Skeletal muscle tissue (tissue), 4 donors: ENCODE data around the gene CSRP1. TPM values are rescaled to one million over a fixed set of nuclear protein-coding genes. Genes with fewer than 3 reads are reported as not detected.

Experiments used
- H3K27ac ChIP-seq: one replicate; pipeline ENCODE4 v1.7.0; 2013; ENCODE audit warnings: mild to moderate bottlenecking, low read depth, low read length, inconsistent platforms
- H3K27me3 ChIP-seq, 3 donors: one replicate each; pipeline ENCODE4 v1.7.0; 2013; ENCODE audit warnings: low read length in 3 of 3; ENCODE audit not compliant: control insufficient read depth in 3 of 3, insufficient read depth in 3 of 3
- H3K36me3 ChIP-seq, 3 donors: one replicate each; pipeline ENCODE4 v1.7.0; 2013; ENCODE audit warnings: low read length in 3 of 3; ENCODE audit not compliant: control insufficient read depth in 3 of 3, insufficient read depth in 3 of 3
- H3K4me1 ChIP-seq, 3 donors: one replicate each; pipeline ENCODE4 v1.7.0; 2013; ENCODE audit warnings: low read length in 3 of 3, mild to moderate bottlenecking in 3 of 3; ENCODE audit not compliant: control insufficient read depth in 3 of 3, insufficient read depth in 3 of 3
- H3K4me3 ChIP-seq, 3 donors: one replicate each; pipeline ENCODE4 v1.7.0; 2013; ENCODE audit warnings: low read length in 3 of 3
- H3K9ac ChIP-seq, 3 donors: one replicate each; pipeline ENCODE4 v1.7.0; 2013; ENCODE audit warnings: low read length in 3 of 3, mild to moderate bottlenecking in 3 of 3, moderate library complexity in 2 of 3, low read depth in 1 of 3
- H3K9me3 ChIP-seq, 3 donors: one replicate each; pipeline ENCODE4 v1.7.0; 2013; ENCODE audit warnings: low read length in 3 of 3; ENCODE audit not compliant: control insufficient read depth in 3 of 3
- total RNA-seq: library from RNA; depleted of rRNA; stranded (reverse); fragments of >200 nt; gene quantifications from one replicate; pipeline ENCODE4 v1.2.3, GENCODE V29; 2014
- donor health status: Osteomylitis.

CSRP1 gene
- total RNA-seq, 1 donor from 2014 or later: 42.8 TPM

DNA sequence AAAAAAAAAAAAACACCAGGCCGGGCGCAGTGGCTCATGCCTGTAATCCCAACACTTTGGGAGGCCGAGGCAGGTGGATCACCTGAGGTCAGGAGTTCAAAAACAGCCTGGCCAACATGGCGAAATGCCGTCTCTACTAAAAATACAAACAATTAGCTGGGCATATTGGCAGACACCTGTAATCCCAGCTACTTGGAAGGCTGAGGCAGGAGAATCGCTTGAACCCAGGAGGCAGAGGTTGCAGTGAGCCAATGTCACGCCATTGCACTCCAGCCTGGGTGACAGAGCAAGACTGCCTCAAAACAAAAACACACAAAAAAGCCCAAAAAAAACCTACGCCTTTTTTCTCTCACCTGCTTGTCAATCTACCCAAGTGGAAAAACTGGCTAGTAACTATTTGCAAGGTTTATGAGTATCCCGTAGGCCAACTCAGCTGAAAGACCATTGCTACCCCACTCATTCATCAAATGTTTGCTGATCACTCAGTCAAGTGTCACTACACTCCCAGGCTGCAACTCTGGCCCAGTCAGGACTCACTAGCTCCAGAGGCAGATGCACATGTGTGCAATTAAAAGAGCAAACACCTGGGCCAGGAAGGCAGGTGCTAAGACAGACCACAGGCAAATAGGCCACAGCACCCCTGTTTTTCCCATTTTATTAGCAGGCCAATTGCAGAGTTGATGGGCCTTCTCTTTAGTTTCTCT, 2.0 kb downstream of the CSRP1 start:
- H3K36me3 ChIP-seq: peaks cover 0 to 2% (median 0%) of the 10 kb centered on the region in 3 donors
- H3K27me3 ChIP-seq: no peaks in the 10 kb centered on the region
- peak overlapping the region; percentile 78 for H3K27ac ChIP-seq
- peak overlapping the region; percentile 45 to 92 (median 83) for H3K9ac ChIP-seq
- H3K9me3 ChIP-seq: no peaks in the 10 kb centered on the region
- peak overlapping the region; percentile 29 to 83 (median 60) for H3K4me3 ChIP-seq
- H3K4me1 ChIP-seq: peaks cover 43 to 55% (median 51%) of the 10 kb centered on the region in 3 donors

DNA sequence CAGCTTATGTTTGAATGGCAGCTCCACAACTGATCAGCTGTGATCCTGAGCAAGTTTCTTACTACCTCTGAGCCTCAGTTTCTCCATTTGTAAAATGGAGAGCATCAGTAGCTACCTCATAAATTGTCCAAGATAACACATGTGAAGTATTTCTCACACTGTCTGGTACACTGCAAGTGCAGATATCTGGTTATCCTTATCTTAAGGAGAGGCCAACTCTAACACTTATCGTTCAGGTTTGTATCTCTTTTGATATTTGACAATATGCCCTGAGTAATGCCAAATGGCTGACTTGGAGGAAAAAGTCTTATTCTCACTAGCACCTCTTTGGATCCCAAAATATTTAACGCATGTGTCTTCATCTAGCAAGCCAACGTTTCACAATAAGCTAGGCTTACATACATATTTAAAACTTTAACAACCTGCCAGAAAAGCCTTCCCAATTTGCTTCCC, 2.7 kb downstream of the CSRP1 start:
- Histone ChIP-seq H3K9ac (peak overlapping the region in 2 of 3 donors; percentile 45 to 50), H3K36me3 (peaks cover 0 to 2% (median 0%) of the 10 kb centered on the region in 3 donors), H3K4me3 (peak overlapping the region in 2 of 3 donors; percentile 0 to 49), H3K27me3 (no peaks in the 10 kb centered on the region), H3K9me3 (no peaks in the 10 kb centered on the region), H3K4me1 (peaks cover 47 to 59% (median 53%) of the 10 kb centered on the region in 3 donors), H3K27ac (peak overlapping the region; percentile 78)

GRCh38 chr1:201503397-201504176, 3.3 kb downstream of the CSRP1 start:
- peak overlapping the region; percentile 78 for H3K27ac ChIP-seq
- H3K4me1 ChIP-seq: peaks cover 48 to 65% (median 56%) of the 10 kb centered on the region in 3 donors
- H3K9ac ChIP-seq: peak overlapping the region in 2 of 3 donors; percentile 45 to 60
- no peaks in the 10 kb centered on the region for H3K27me3 ChIP-seq
- peak overlapping the region in 2 of 3 donors; percentile 0 to 49 for H3K4me3 ChIP-seq
- H3K36me3 ChIP-seq: peaks cover 0 to 5% (median 2%) of the 10 kb centered on the region in 3 donors
- no peaks in the 10 kb centered on the region for H3K9me3 ChIP-seq

DNA sequence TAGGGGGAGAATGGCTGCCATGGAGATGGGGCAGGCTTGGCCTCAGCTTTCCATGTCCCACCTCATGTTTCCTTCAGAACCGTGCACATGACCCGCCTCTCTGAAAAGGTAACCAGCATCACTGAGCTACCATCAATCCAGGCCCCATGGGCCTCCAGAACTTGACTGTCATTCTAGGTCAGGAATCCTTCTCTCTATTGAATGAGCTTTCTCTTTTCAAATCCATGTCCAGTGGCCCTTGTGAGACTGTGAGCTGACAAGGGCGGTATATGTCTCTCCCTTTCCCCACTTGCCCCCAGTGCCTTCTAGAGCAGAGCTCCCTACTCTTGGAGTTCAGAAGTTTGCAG, 4.4 kb downstream of the CSRP1 start:
- no peak overlapping the region for H3K4me3 ChIP-seq
- H3K36me3 ChIP-seq: peaks cover 0 to 8% (median 2%) of the 10 kb centered on the region in 3 donors
- no peaks in the 10 kb centered on the region for H3K9me3 ChIP-seq
- H3K27me3 ChIP-seq: no peaks in the 10 kb centered on the region
- peaks cover 47 to 64% (median 62%) of the 10 kb centered on the region in 3 donors for H3K4me1 ChIP-seq
- H3K9ac ChIP-seq: peak overlapping the region in 2 of 3 donors; percentile 38 to 64
- peak overlapping the region; percentile 40 for H3K27ac ChIP-seq

DNA sequence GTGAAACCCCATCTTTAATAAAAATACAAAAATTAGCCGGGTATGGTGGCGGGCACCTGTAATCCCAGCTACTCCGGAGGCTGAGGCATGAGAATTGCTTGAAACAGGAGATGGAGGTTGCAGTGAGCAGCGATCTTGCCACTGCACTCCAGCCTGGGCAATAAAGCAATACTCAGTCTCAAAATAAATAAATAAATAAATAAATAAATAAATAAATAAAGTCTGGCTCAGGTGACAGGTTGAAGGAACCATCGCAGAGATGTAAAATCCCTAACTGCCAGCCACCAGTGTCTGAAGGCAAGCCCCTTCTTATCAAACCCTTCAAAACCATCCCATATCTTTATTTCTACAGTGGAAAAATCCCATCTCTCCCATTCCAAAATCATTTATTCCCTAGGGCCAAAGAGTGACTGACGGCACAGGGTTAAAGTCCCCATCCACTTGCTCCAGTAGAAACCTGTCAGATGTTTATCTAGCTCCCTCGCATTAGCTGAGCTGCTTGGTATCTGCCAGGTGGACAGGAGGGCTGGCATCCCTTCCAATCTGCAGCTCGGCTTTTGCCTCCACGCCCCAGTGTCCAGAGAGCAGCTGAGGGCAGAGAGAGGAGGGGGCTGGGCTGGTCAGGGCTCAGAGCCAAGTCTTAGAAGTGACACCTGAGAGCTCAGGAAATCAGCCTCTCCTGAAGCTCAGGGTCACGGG, 5.0 kb downstream of the CSRP1 start:
- H3K9me3 ChIP-seq: no peaks in the 10 kb centered on the region
- H3K36me3 ChIP-seq: peaks cover 0 to 8% (median 2%) of the 10 kb centered on the region in 3 donors
- H3K27ac ChIP-seq: peak overlapping the region; percentile 77
- H3K4me3 ChIP-seq: peak overlapping the region in 1 of 3 donors; percentile 7
- no peaks in the 10 kb centered on the region for H3K27me3 ChIP-seq
- H3K9ac ChIP-seq: peak overlapping the region in 2 of 3 donors; percentile 38 to 64
- H3K4me1 ChIP-seq: peaks cover 44 to 60% (median 58%) of the 10 kb centered on the region in 3 donors

DNA sequence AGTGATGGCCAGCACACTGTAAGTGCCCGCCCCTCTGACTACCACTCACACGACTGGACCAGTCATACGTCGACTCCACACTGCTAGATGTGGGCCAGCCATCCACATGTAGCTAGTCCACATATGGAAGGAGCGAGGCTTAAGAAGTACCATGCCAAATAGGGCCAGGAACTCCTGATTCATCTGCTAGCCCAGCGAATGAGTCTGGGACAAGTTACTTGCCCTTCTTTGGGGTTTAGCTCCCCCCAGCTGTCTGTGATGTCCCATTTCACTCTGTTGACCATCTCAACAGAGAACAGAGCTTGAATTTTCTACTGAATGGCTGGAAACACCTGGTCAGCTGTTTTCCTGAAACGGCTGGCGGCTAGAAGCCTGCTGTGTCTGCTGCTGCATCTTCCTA, 5.8 kb downstream of the CSRP1 start:
- H3K9ac ChIP-seq: peak overlapping the region in 1 of 3 donors; percentile 57

DNA sequence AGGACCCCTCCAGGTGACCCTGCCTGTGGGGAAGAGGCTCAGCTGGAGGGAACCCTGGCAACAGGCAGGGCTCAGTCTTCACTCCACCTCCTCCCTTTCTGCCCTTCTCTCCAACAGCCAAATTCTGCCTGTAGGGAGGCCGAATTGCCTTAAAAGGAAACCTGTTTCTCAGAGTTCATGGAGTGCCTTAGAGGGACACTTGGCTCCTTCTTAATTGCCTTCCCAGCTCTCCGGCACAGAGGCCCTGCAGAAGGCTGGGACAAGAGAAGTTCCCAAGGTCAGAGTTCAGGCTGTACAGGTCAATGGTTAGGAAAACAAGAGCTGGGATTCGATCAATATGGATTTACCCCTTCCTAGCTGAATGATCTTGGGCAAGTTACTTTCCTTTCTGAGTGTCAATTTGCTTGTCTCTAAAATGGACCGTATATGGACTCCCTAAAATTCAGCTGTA, 6.2 kb downstream of the CSRP1 start:
- peak overlapping the region in 1 of 3 donors; percentile 33 for H3K9ac ChIP-seq
- H3K36me3 ChIP-seq: peaks cover 0 to 8% (median 2%) of the 10 kb centered on the region in 3 donors
- H3K4me1 ChIP-seq: peaks cover 46 to 61% (median 58%) of the 10 kb centered on the region in 3 donors
- H3K27me3 ChIP-seq: no peaks in the 10 kb centered on the region
- H3K4me3 ChIP-seq: peak overlapping the region in 1 of 3 donors; percentile 13
- no peaks in the 10 kb centered on the region for H3K9me3 ChIP-seq
- peak overlapping the region; percentile 77 for H3K27ac ChIP-seq

More for the DNA sequence above, 5.8 kb downstream of the CSRP1 start:
- H3K4me1 ChIP-seq: peaks cover 46 to 60% (median 59%) of the 10 kb centered on the region in 3 donors
- no peaks in the 10 kb centered on the region for H3K27me3 ChIP-seq
- H3K36me3 ChIP-seq: peaks cover 0 to 8% (median 2%) of the 10 kb centered on the region in 3 donors
- H3K9me3 ChIP-seq: no peaks in the 10 kb centered on the region
- no peak overlapping the region for H3K4me3 ChIP-seq
- H3K27ac ChIP-seq: peak overlapping the region; percentile 77

DNA sequence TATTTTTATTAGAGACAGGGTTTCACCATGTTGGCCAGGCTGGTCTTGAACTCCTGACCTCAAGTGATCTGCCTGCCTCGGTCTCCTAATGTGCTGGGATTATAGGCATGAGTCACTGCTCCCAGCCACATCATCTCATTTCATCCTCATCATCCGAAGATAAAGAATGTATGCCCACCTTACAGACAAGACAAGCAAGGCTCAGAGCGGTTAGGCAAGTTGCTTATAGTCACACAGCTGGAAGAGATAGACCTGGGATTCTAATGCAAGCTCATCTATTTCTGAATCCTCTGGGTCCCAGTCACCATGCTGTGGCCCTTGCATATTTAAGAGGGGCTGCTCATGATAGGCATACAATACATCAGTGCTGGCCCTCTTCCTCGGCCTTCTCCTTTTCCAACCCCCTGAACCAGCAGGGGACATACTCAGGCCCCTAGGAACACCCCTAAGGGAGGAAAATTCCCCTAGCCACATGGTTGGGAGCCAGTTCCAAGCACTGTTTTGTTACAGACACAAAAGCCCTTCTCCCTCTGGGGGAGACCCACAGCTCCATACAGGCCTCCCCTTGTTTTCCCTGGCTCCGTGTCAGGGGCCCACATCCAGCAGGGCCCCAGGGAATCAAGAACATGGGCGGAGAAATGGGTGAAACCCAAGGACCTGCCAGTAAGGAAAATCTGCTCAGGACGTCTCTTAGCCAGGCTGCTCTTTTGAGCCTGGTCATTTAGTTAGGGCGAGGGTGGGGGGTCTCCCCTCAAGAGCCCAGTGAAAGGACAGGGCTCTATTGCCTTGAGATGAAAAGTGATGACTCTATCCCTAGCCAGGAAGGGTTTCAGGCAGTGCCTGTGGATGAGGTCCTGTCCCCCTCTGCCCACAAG, 6.9 kb downstream of the CSRP1 start:
- Histone ChIP-seq H3K27me3 (no peaks in the 10 kb centered on the region), H3K4me3 (peak overlapping the region in 1 of 3 donors; percentile 13), H3K36me3 (peaks cover 0 to 13% (median 2%) of the 10 kb centered on the region in 3 donors), H3K9me3 (no peaks in the 10 kb centered on the region), H3K4me1 (peaks cover 44 to 64% (median 57%) of the 10 kb centered on the region in 3 donors), H3K9ac (peak overlapping the region in 1 of 3 donors; percentile 33), H3K27ac (peak overlapping the region; percentile 77)

DNA sequence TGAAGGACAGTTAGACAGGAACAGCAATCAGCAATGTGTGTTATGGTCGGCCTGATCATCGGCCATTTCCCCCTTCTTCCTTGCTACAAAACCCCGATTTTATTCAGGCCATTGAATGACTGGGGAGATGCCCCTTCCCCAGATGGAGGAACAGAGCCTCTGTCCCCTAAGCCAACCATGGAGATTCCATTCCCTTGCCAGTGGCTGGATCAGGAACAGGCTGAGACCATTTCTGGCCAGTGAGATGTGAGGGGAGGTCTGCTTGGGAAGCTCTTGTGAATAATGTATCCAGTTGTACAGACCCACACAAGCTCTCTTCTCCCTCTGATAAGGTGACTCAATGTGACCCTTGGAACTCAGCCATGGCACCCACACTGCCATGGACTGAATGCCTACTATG, 7.7 kb downstream of the CSRP1 start:
- Histone ChIP-seq H3K9ac (no peak overlapping the region), H3K27me3 (no peaks in the 10 kb centered on the region), H3K36me3 (peaks cover 0 to 18% (median 6%) of the 10 kb centered on the region in 3 donors), H3K9me3 (no peaks in the 10 kb centered on the region), H3K4me1 (peaks cover 48 to 68% (median 62%) of the 10 kb centered on the region in 3 donors), H3K27ac (no peak overlapping the region), H3K4me3 (no peak overlapping the region)
